ENCODE data around the gene SULF2. TPM values are rescaled to one million over a fixed set of nuclear protein-coding genes. Genes with fewer than 3 reads are reported as not detected.

Gene SULF2
- total RNA-seq, 1 experiment from 2014 or later, result 495 TPM

DNA sequence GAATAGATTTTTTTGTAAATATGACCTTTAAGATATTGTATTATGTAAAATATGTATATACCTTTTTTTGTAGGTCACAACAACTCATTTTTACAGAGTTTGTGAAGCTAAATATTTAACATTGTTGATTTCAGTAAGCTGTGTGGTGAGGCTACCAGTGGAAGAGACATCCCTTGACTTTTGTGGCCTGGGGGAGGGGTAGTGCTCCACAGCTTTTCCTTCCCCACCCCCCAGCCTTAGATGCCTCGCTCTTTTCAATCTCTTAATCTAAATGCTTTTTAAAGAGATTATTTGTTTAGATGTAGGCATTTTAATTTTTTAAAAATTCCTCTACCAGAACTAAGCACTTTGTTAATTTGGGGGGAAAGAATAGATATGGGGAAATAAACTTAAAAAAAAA, 130.9 kb downstream of the SULF2 start:
- no TSS peak for BruUV-seq (replicated peaks)
- Histone ChIP-seq H4K20me1 (ENCODE audit: insufficient read depth) (peaks cover 32% of the 10 kb centered on the region), H3K36me3 (ENCODE audit: low read depth) (peaks cover 64% of the 10 kb centered on the region), H3K9me2 (ENCODE audit: insufficient read depth) (no peaks in the 10 kb centered on the region), H3K4me3 (no peak overlapping the region), H3K9me3 (ENCODE audit: insufficient read depth, low read depth) (no peaks in the 10 kb centered on the region), H3K27ac (0 out of 2 replicates have a peak overlapping the region, but pooled peaks have one; percentile 15), H3K27me3 (ENCODE audit: insufficient read depth, low read depth) (no peaks in the 10 kb centered on the region), H2AFZ (no peak overlapping the region), H3K4me2 (no peak overlapping the region), H3K79me2 (ENCODE audit: low read depth) (no peaks in the 10 kb centered on the region), H3F3A (ENCODE audit: insufficient read depth, low read depth) (peaks cover 99% of the 10 kb centered on the region), H3K4me1 (replicated peaks; ENCODE audit: insufficient read depth) (no peaks in the 10 kb centered on the region)
- ChIA-PET POLR2A (ENCODE audit: unreplicated experiment) (no interaction called here), CTCF (no interaction called here)
- intact Hi-C loops (cut with micrococcal nuclease; ENCODE audit: unreplicated experiment), result no loop called here
- TF ChIP-seq, protein P1, sequence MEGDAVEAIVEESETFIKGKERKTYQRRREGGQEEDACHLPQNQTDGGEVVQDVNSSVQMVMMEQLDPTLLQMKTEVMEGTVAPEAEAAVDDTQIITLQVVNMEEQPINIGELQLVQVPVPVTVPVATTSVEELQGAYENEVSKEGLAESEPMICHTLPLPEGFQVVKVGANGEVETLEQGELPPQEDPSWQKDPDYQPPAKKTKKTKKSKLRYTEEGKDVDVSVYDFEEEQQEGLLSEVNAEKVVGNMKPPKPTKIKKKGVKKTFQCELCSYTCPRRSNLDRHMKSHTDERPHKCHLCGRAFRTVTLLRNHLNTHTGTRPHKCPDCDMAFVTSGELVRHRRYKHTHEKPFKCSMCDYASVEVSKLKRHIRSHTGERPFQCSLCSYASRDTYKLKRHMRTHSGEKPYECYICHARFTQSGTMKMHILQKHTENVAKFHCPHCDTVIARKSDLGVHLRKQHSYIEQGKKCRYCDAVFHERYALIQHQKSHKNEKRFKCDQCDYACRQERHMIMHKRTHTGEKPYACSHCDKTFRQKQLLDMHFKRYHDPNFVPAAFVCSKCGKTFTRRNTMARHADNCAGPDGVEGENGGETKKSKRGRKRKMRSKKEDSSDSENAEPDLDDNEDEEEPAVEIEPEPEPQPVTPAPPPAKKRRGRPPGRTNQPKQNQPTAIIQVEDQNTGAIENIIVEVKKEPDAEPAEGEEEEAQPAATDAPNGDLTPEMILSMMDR (conservative IDR thresholded peaks at IDR 0.05), result no peak
- no peak for TF ChIP-seq EZH2 (IDR thresholded peaks at IDR 0.05; ENCODE audit: low read depth)
- DNase-seq, result no peak

DNA sequence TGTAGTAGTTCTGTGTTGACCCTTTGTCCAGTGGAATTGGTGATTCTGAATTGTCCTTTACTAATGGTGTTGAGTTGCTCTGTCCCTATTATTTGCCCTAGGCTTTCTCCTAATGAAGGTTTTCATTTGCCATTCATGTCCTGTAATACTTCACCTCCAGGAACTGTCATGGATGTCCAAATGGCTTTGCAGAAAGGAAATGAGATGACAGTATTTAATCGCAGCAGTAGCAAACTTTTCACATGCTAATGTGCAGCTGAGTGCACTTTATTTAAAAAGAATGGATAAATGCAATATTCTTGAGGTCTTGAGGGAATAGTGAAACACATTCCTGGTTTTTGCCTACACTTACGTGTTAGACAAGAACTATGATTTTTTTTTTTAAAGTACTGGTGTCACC, 131.4 kb downstream of the SULF2 start:
- intact Hi-C loops (cut with micrococcal nuclease; ENCODE audit: unreplicated experiment), result no loop called here
- TSS peak; percentile 8 for BruUV-seq (replicated peaks)
- peaks cover 27% of the 10 kb centered on the region for H4K20me1 ChIP-seq (ENCODE audit: insufficient read depth)

GRCh38 chr20:47652794-47653193, 132.5 kb downstream of the SULF2 start:
- BruUV-seq (replicated peaks), result no TSS peak
- DNase-seq, result no peak
- TF ChIP-seq, protein P1 (conservative IDR thresholded peaks at IDR 0.05), result no peak
- TF ChIP-seq EZH2 (IDR thresholded peaks at IDR 0.05; ENCODE audit: low read depth), result no peak
- Histone ChIP-seq H3K4me2 (no peak overlapping the region), H3K4me3 (no peak overlapping the region), H3K9me2 (ENCODE audit: insufficient read depth) (no peaks in the 10 kb centered on the region), H3K27me3 (ENCODE audit: insufficient read depth, low read depth) (no peaks in the 10 kb centered on the region), H4K20me1 (ENCODE audit: insufficient read depth) (peaks cover 27% of the 10 kb centered on the region), H3K36me3 (ENCODE audit: low read depth) (peaks cover 61% of the 10 kb centered on the region), H3F3A (ENCODE audit: insufficient read depth, low read depth) (peaks cover 98% of the 10 kb centered on the region), H3K27ac (peak overlapping the region; percentile 36; the same call in 1 of the 2 replicates), H3K79me2 (ENCODE audit: low read depth) (no peaks in the 10 kb centered on the region), H2AFZ (no peak overlapping the region), H3K4me1 (replicated peaks; ENCODE audit: insufficient read depth) (no peaks in the 10 kb centered on the region), H3K9me3 (ENCODE audit: insufficient read depth, low read depth) (no peaks in the 10 kb centered on the region)
- CTCF ChIA-PET, result no interaction called here
- POLR2A ChIA-PET (ENCODE audit: unreplicated experiment), result interaction anchor here (0.7 kb wide), 1 partner anchor 529 kb away, joined by 28 read pairs; no protein-coding TSS in a partner anchor
- intact Hi-C loops (cut with micrococcal nuclease; ENCODE audit: unreplicated experiment), result no loop called here

More for the DNA sequence above, 131.4 kb downstream of the SULF2 start:
- peaks cover 99% of the 10 kb centered on the region for H3F3A ChIP-seq (ENCODE audit: insufficient read depth, low read depth)
- H3K27ac ChIP-seq, result 0 out of 2 replicates have a peak overlapping the region, but pooled peaks have one; percentile 15
- no peaks in the 10 kb centered on the region for H3K79me2 ChIP-seq (ENCODE audit: low read depth)
- no peak for TF ChIP-seq EZH2 (IDR thresholded peaks at IDR 0.05; ENCODE audit: low read depth)
- TF ChIP-seq, protein P1 (conservative IDR thresholded peaks at IDR 0.05), result no peak
- CTCF ChIA-PET, result no interaction called here
- no peaks in the 10 kb centered on the region for H3K4me1 ChIP-seq (replicated peaks; ENCODE audit: insufficient read depth)
- no peaks in the 10 kb centered on the region for H3K27me3 ChIP-seq (ENCODE audit: insufficient read depth, low read depth)
- H3K4me2 ChIP-seq, result no peak overlapping the region
- no peaks in the 10 kb centered on the region for H3K9me3 ChIP-seq (ENCODE audit: insufficient read depth, low read depth)
- H3K9me2 ChIP-seq (ENCODE audit: insufficient read depth), result no peaks in the 10 kb centered on the region
- H2AFZ ChIP-seq, result no peak overlapping the region
- peaks cover 64% of the 10 kb centered on the region for H3K36me3 ChIP-seq (ENCODE audit: low read depth)
- POLR2A ChIA-PET (ENCODE audit: unreplicated experiment), result no interaction called here
- DNase-seq, result no peak
- no peak overlapping the region for H3K4me3 ChIP-seq

Measured in PC-9 (cell line).